HEK293 (cell line): ENCODE results near the gene NET1.

Experiments used
- CTCF ChIA-PET: fragments of 350-600 bp; formaldehyde crosslinking; extraction: SDS; loops from one replicate; lab custom pipeline; 2021; ENCODE audit warnings: antibody characterized with exemption; lab: Yijun Ruan, JAX
- POLR2A ChIA-PET: fragments of 300-600 bp; formaldehyde crosslinking; extraction: SDS; loops from one replicate; lab custom pipeline; 2020; ENCODE audit warnings: antibody characterized with exemption, inconsistent platforms; lab: Yijun Ruan, JAX
- H3K27ac ChIP-seq: fragments of 200-500 bp; sonication (Bioruptor generic); 2 replicates; pipeline ENCODE4 v1.5.1; 2014; ENCODE audit warnings: low read depth, low read length, control low read depth, inconsistent platforms; ENCODE audit errors: extremely low read depth
- H3K36me3 ChIP-seq, 2 experiments: fragments of 200-500 bp in 1 of 2; sonication (Bioruptor generic) in 1 of 2; 1 replicate in 1 of 2; 2 replicates in 1 of 2; pipeline ENCODE4 v1.5.1; 2014 to 2017; ENCODE audit warnings: inconsistent platforms in 2 of 2, low read length in 2 of 2; ENCODE audit not compliant: control insufficient read depth in 2 of 2, insufficient read depth in 1 of 2
- H3K4me1 ChIP-seq: fragments of 200-500 bp; sonication (Bioruptor generic); 2 replicates; pipeline ENCODE4 v1.5.1; 2014; ENCODE audit warnings: mild to moderate bottlenecking, low read length, inconsistent platforms; ENCODE audit not compliant: control insufficient read depth, insufficient read depth
- H3K4me3 ChIP-seq: 2 replicates; pipeline ENCODE4 v1.5.1; 2011; ENCODE audit warnings: low read depth, mild to moderate bottlenecking, control low read depth, low read length, moderate library complexity
- H3K9me3 ChIP-seq: fragments of 200-500 bp; sonication (Bioruptor generic); 2 replicates; pipeline ENCODE4 v1.5.1; 2014; ENCODE audit warnings: low read depth, low read length, inconsistent platforms; ENCODE audit not compliant: control insufficient read depth, insufficient read depth
- HOXA7 ChIP-seq: sonication (generic); formaldehyde crosslinking; IDR thresholded peaks from 2 replicates; pipeline ENCODE4 v1.8.1; 2022; ENCODE audit warnings: missing genetic modification reagents, borderline replicate concordance
- IKZF3 ChIP-seq: fragments of 450-650 bp; IDR thresholded peaks from 2 replicates; pipeline ENCODE4 v1.5.0; 2018; ENCODE audit warnings: missing biosample characterization, mild to moderate bottlenecking, missing genetic modification characterization, moderate library complexity
- KLF8 ChIP-seq: fragments of 450-650 bp; formaldehyde crosslinking; IDR thresholded peaks from 2 replicates; pipeline ENCODE4 v1.5.1; 2016; ENCODE audit warnings: missing biosample characterization, missing genetic modification characterization
- OSR2 ChIP-seq: fragments of 450-650 bp; formaldehyde crosslinking; IDR thresholded peaks from 2 replicates; pipeline ENCODE4 v1.5.1; 2016; ENCODE audit warnings: missing biosample characterization, missing genetic modification characterization
- OVOL3 ChIP-seq: fragments of 450-650 bp; formaldehyde crosslinking; IDR thresholded peaks from 2 replicates; pipeline ENCODE4 v1.5.1; 2016; ENCODE audit warnings: missing biosample characterization, missing genetic modification characterization
- PBX3 ChIP-seq: sonication (generic); formaldehyde crosslinking; IDR thresholded peaks from 2 replicates; pipeline ENCODE4 v1.8.1; 2022; ENCODE audit warnings: mild to moderate bottlenecking, moderate library complexity, missing genetic modification reagents
- PRDM1 ChIP-seq: fragments of 450-650 bp; formaldehyde crosslinking; IDR thresholded peaks from 2 replicates; pipeline ENCODE4; 2016; ENCODE audit warnings: missing biosample characterization, missing genetic modification characterization
- REPIN1 ChIP-seq: fragments of 450-650 bp; formaldehyde crosslinking; IDR thresholded peaks from 2 replicates; pipeline ENCODE4 v1.5.1; 2017; ENCODE audit warnings: missing biosample characterization, missing genetic modification characterization, low read depth
- SALL2 ChIP-seq: fragments of 450-650 bp; formaldehyde crosslinking; IDR thresholded peaks from 2 replicates; pipeline ENCODE4 v1.5.0; 2017; ENCODE audit warnings: missing biosample characterization, mild to moderate bottlenecking, missing genetic modification characterization, borderline replicate concordance
- TCF7L2 ChIP-seq: IDR thresholded peaks from 2 replicates; pipeline ENCODE4 v1.6.1; 2011; ENCODE audit warnings: low read depth, mild to moderate bottlenecking, inconsistent platforms, low read length, moderate library complexity, borderline replicate concordance
- YY1 ChIP-seq: fragments of 450-650 bp; formaldehyde crosslinking; IDR thresholded peaks from 2 replicates; pipeline ENCODE4 v1.5.1; 2018; ENCODE audit warnings: missing biosample characterization, missing genetic modification characterization
- ZBTB8A ChIP-seq: fragments of 450-650 bp; formaldehyde crosslinking; IDR thresholded peaks from 2 replicates; pipeline ENCODE4 v1.5.1; 2016; ENCODE audit warnings: missing biosample characterization, missing genetic modification characterization
- ZEB2 ChIP-seq: fragments of 450-650 bp; formaldehyde crosslinking; IDR thresholded peaks from 2 replicates; pipeline ENCODE4 v1.5.1; 2016; ENCODE audit warnings: missing biosample characterization, missing genetic modification characterization
- ZNF121 ChIP-seq: fragments of 450-650 bp; formaldehyde crosslinking; IDR thresholded peaks from 2 replicates; pipeline ENCODE4 v1.5.1; 2016; ENCODE audit warnings: missing biosample characterization, missing genetic modification characterization
- ZNF16 ChIP-seq: fragments of 450-650 bp; formaldehyde crosslinking; IDR thresholded peaks from 2 replicates; pipeline ENCODE4 v1.5.1; 2016; ENCODE audit warnings: low read depth, missing biosample characterization, missing genetic modification characterization
- ZNF169 ChIP-seq: fragments of 450-650 bp; formaldehyde crosslinking; IDR thresholded peaks from 2 replicates; pipeline ENCODE4 v1.5.1; 2016; ENCODE audit warnings: missing biosample characterization, missing genetic modification characterization
- ZNF202 ChIP-seq: fragments of 450-650 bp; formaldehyde crosslinking; IDR thresholded peaks from 2 replicates; pipeline ENCODE4 v1.5.1; 2016; ENCODE audit warnings: missing biosample characterization, missing genetic modification characterization, borderline replicate concordance
- ZNF280D ChIP-seq: fragments of 450-650 bp; formaldehyde crosslinking; IDR thresholded peaks from 2 replicates; pipeline ENCODE4 v1.5.1; 2016; ENCODE audit warnings: missing biosample characterization, missing genetic modification characterization
- ZNF311 ChIP-seq: fragments of 450-650 bp; formaldehyde crosslinking; IDR thresholded peaks from 2 replicates; pipeline ENCODE4 v1.5.1; 2017; ENCODE audit warnings: missing biosample characterization, missing genetic modification characterization, borderline replicate concordance
- ZNF350 ChIP-seq: fragments of 450-650 bp; formaldehyde crosslinking; IDR thresholded peaks from 2 replicates; pipeline ENCODE4 v1.5.0; 2017; ENCODE audit warnings: missing biosample characterization, mild to moderate bottlenecking, missing genetic modification characterization
- ZNF423 ChIP-seq: fragments of 450-650 bp; formaldehyde crosslinking; IDR thresholded peaks from 2 replicates; pipeline ENCODE4 v1.5.1; 2016; ENCODE audit warnings: missing biosample characterization, missing genetic modification characterization
- ZNF585B ChIP-seq: fragments of 450-650 bp; formaldehyde crosslinking; IDR thresholded peaks from 2 replicates; pipeline ENCODE4 v1.5.1; 2016; ENCODE audit warnings: missing biosample characterization, missing genetic modification characterization
- ZNF600 ChIP-seq: fragments of 450-650 bp; formaldehyde crosslinking; IDR thresholded peaks from 2 replicates; pipeline ENCODE4 v1.5.1; 2016; ENCODE audit warnings: missing biosample characterization, missing genetic modification characterization
- ZNF624 ChIP-seq: fragments of 450-650 bp; formaldehyde crosslinking; IDR thresholded peaks from 2 replicates; pipeline ENCODE4 v1.5.1; 2017; ENCODE audit warnings: missing biosample characterization, missing genetic modification characterization
- ZNF664 ChIP-seq: fragments of 450-650 bp; formaldehyde crosslinking; IDR thresholded peaks from 2 replicates; pipeline ENCODE4 v1.5.1; 2016; ENCODE audit warnings: missing biosample characterization, missing genetic modification characterization
- ZNF777 ChIP-seq: fragments of 450-650 bp; formaldehyde crosslinking; IDR thresholded peaks from 2 replicates; pipeline ENCODE4 v1.5.1; 2017; ENCODE audit warnings: missing biosample characterization, missing genetic modification characterization, borderline replicate concordance
- ZSCAN23 ChIP-seq: fragments of 450-650 bp; formaldehyde crosslinking; IDR thresholded peaks from 2 replicates; pipeline ENCODE4 v1.5.1; 2016; ENCODE audit warnings: missing biosample characterization, missing genetic modification characterization

The NET1 gene

GRCh38 chr10:5460468-5461202 lies 48.3 kb downstream of the NET1 start:
- Histone ChIP-seq H3K9me3 (no peaks in the 10 kb centered on the region), H3K36me3 (peaks cover 30 to 60% of the 10 kb centered on the region in 2 experiments)
- POLR2A ChIA-PET, result interaction anchor here (0.7 kb wide), 1 partner anchor 15 kb away, joined by 3 read pairs; no protein-coding TSS in a partner anchor
- CTCF ChIA-PET, result interaction anchor here (0.6 to 1.5 kb wide), 5 partner anchors 14 to 645 kb away, joined by 3 to 5 read pairs (median 3); no protein-coding TSS in a partner anchor
- TF ChIP-seq OSR2 (tag by site-specific recombination) (no peak), ZNF311 (no peak), ZNF121 (tag by site-specific recombination) (no peak), TCF7L2 (no peak), ZNF423 (no peak), ZNF777 (tag by site-specific recombination) (no peak), PBX3 (CRISPR knock-in tag) (no peak), HOXA7 (CRISPR knock-in tag) (no peak), OVOL3 (no peak), SALL2 (tag by site-specific recombination) (no peak), ZNF202 (tag by site-specific recombination) (no peak), REPIN1 (tag by site-specific recombination) (no peak), ZEB2 (tag by site-specific recombination) (no peak), ZNF585B (tag by site-specific recombination) (no peak), ZNF280D (tag by site-specific recombination) (no peak), ZSCAN23 (tag by site-specific recombination) (no peak), YY1 (no peak), IKZF3 (tag by site-specific recombination) (no peak), ZNF350 (no peak)
- TF ChIP-seq, all 188 proteins: peak for 0
- no peaks in the 10 kb centered on the region for H3K4me1 ChIP-seq
- no peak overlapping the region for H3K4me3 ChIP-seq
- no peak overlapping the region for H3K27ac ChIP-seq

- no peaks in the 10 kb centered on the region for H3K9me3 ChIP-seq
- H3K4me1 ChIP-seq, result no peaks in the 10 kb centered on the region
- no peak overlapping the region for H3K27ac ChIP-seq
- TF ChIP-seq PRDM1 (tag by site-specific recombination) (no peak), ZNF664 (tag by site-specific recombination) (no peak), ZNF169 (tag by site-specific recombination) (no peak), ZNF16 (tag by site-specific recombination) (no peak), ZNF624 (tag by site-specific recombination) (no peak), ZBTB8A (tag by site-specific recombination) (no peak), KLF8 (tag by site-specific recombination) (no peak), ZNF600 (no peak)
- TF ChIP-seq, all 188 proteins: peak for 0
- ChIA-PET CTCF (interaction anchor here (0.6 to 1.5 kb wide), 4 partner anchors 15 to 645 kb away, joined by 3 to 5 read pairs (median 4); no protein-coding TSS in a partner anchor), POLR2A (interaction anchor here (0.7 kb wide), 1 partner anchor 15 kb away, joined by 3 read pairs; no protein-coding TSS in a partner anchor)
- Histone ChIP-seq H3K36me3 (peaks cover 25 to 55% of the 10 kb centered on the region in 2 experiments), H3K4me3 (no peak overlapping the region)
These were observed 48.8 kb downstream of the NET1 start for GRCh38 chr10:5461203-5461588.
